NCI-H146 (cell line): Measurements from ENCODE around the gene TBX2.

ENCODE experiments used
- DNase-seq: peaks from one replicate; lab custom pipeline; 2025; lab: John Stamatoyannopoulos, UW

TBX2 gene

DNA sequence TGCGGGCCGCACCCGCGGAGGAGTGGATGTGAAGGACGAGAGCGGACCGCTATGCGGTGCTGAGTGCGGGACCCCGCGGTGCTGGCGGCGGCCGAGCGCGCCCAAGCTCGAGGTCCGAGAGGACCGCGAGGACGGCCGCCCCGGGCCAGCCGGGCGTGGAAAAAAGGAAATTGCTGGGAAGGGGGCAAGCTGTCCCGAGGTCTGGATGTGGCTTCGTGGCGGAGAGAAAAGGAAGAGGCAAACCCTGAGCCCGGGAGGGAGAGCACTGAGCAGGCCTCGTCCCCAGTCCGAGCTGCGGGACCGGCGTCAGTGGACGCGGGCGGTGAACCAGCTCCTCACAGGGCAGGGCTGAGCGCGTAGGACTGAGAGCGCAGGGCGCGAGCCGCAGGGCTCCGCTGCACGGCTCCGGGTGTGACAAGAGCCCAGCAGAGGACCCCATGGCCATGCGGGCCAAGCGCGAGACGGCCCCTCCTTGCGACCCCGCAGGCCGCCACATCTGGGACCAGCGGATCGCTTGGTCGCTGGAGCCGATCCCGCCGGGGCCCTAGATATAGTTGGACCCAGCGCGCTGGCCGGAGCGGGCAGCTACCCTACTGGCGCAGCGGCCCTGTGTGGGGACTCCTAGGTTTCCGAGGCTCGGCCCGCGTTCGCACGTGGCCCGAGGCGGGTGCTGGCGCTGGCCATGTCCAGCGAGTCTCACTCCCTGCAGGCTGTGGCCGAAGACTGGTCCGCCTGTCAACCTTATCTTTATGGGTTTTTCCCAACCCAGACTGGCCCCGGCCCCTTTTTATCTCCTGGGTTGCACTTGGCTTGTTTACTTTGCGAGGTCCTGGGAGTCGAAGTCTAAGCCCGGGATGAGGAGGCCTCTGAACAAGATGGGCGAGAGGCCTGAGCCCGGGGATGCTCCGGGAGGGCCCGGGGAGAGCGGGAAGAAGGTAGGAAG is 55.0 kb downstream of the TBX2 start:
- DNase-seq: no peak

DNA sequence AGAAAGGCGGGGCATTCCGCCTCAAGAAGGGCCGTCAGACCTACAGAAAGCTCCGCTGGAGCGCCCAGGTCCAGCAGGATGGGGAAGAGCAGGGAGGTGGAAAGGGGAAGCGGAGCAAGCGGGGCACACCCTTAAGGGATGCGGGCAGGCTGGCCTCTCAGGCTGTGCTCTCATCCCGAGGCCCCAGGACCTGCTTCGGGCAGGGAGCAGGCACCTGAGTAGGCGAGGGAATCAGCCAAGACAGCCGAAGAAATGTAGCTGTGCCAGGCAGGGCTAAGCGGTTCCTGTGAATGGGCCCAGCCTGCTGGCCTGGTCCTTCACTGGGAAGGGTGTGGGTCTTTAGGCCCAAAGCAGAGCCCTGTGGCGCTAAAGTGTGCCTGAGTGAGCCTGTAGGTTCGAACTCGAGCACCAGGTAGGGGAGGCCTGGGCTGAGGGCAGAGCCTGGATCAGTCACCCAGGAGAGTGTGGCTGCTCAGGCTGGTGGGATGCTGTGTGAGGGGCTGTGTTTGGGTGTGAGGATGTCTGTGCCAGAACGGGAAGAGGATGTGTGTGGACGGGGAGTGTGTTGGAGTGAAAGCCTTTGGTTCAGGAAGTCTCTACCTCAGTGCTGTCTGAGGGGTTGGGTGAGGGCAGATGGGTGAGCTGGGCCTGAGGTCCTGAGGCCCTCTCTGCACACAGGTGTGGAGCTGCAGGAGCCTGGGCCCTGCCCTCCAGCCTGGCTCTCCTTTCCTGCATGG is 55.8 kb downstream of the TBX2 start:
- no peak for DNase-seq

DNA sequence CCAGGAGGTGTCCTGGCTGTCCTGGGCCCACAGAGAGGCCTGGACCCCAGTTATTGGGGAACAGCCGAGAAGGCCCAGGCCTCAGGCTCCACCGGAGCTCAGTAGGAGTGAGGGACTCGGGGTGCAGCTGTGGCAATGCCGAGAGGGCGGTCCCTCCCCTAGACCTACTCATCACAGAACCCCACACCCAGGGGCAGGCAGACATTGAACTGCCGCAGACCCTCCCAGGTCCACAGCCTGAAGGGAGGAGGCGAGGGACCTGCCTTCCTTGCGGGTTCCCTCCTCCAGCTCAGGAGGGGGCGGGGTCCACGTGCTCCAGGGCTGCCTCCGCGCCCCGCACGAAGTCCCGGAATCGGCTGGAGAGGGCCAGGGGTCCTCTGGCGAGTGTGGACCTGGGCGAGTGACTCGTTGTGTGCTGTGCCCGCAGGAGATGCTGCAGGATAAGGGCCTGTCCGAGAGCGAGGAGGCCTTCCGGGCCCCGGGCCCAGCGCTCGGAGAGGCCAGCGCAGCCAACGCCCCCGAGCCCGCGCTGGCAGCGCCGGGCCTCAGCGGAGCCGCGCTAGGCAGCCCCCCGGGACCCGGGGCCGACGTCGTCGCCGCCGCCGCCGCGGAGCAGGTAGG is 56.5 kb downstream of the TBX2 start:
- DNase-seq: no peak

DNA sequence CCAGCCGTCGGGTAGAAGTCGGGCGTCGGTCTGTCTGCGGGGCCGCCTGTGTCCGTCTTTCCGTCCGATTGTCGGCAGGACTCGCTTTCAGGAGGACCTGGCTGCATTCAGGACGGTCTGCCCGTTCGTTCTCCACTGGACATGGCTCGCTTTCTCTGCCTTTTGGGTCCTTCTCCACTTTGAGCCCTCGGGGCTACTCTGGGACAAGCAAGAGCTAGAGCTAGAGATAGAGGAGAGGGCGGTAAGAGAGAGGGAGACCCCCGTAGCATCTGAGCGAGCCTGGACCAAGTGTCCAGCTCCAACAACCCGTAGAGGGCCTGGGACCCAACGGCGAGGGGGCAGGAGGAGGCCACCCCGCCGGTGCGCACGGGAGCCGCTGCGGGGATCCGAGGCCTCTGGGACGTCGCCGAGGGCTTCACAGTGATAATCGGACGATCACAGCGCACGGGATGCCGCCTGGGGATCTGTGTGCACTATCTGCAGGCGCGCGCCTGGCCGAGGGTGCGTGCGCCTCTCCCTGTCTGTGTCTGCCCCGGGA is 57.1 kb downstream of the TBX2 start:
- DNase-seq: no peak

DNA sequence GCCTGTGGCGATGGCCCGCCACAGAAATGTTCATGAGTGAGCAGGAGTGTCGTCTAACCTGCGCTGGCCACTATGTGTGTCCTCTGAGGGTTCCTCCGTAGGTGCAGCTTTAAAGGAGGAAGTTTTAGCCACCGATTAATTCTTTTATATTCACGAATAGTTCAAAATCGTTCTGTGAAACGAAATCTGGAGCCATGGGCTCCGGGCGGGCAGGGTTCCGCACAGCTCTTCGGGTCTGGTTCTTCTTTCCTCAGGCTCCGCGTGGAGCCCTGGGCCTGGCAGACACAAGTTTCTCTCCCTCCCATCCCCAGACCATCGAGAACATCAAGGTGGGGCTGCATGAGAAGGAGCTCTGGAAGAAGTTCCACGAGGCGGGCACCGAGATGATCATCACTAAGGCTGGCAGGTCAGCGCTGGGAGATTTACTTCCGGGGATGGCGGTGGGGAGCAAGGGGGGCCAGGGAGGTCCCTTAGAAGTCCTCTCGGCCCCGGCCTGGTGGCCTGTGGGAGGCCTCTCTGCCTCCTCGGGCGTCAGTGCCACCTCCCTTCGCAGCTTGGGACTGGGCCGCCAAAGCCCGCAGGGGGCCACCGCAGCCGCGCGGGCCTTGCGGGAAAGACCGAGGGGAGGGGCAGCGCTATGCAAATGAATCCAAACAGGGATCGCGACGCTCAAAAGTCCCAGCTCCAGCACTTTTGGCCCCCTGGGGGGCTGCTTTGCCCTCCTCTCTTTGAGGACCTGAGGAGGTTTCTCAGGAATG is 57.8 kb downstream of the TBX2 start:
- no peak for DNase-seq

DNA sequence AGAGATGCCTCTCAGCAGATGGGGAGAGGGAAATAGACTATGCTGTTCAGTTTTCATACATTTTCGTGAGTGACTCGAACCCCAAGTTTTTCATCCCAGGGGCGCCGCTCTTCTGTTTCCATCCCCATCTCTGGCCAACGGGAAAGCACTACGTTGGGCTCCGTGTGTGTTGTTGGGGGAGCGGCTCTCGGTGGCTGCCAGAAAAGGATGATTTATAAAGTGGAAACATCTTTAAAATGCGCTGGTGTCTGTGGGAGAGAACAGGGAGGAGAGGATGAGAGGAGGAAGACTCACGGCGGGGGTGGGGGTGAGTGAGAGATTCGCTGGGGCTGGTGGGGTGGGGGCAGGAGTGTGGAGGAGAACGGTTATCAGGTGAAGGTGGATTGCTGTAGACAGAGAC is 58.4 kb downstream of the TBX2 start:
- no peak for DNase-seq

DNA sequence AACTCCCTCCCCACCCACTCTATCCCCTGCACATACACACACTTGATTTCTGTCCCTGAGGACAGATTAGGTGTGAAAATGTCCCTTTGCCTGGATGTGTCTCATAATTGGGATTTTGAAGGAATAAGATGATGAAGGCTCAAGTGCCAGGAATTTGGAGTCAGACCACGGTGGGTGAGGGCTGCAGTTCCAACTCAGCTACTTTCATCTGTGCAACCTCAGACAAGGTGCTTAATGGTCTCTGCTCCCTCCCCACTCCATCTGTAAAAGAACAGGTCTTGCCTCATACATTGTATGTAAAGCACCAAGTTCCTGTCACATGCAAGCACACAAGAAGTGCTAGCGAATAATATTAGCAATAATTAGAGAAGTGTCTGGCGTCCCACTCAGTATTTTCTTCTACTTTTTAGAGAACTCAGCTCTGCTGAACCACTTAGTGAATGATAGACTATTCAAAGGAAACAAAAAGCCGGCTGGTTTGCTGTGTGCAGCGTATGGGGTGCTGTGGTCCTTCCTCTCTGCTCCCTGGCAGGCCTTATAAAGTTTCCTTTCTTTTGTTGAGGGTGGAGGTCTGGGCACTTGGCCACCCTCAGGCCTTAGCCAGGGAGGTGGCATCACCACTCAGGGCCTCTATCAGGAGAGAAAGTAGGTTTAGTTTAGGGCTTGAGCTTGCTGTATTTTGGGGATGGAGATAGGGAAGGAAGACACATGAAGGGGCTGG is 58.9 kb downstream of the TBX2 start:
- DNase-seq: no peak
